ENCODE data around the gene SLC38A4.
A peak's percentile ranks its signal among the peaks of the same experiment; 100 is the strongest.
"Not testable (repeated sequence)": the region's sequence is repeated elsewhere in the genome, so short reads cannot be mapped to it uniquely, and the experiment has no call there.

SLC38A4 gene

DNA sequence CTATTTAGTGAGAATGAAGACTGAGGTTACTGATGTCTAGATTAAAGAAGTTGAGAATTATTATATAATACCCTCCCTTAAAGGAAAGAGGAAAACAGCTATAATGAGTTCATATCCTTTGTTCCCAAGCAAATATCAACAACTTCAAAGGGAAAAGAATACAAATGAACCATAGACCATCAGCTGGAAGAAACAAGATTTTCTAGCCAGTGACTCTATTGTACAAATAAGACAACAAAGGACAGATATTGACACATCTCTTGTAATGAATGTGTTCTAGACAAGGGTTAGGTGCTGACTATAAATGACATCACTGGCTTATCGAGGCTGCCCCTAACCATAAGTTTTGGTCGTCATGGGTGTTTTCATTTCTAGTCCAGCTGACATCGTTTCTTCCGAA, 48.2 kb downstream of the SLC38A4 start:
- no peak for DNase-seq (ENCODE audit: low spot score)

GRCh38 chr12:46775796-46776195, 50.0 kb downstream of the SLC38A4 start:
- no peak for DNase-seq (ENCODE audit: low spot score)

DNA sequence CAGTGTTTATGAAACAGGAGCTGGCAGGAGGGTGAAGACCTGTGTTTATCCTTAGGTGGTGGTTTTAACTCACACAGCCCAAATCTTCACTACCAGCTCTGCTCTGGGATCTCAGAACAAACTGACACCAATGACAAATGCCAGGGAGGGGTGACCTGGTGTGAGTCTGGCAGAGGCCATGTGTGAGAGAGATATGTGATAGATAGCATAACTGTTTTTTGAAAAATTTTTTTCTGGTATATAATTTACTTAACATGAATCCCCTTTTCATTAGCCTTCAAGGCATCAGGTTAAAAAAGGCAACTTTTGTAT, 51.5 kb downstream of the SLC38A4 start:
- no peak for DNase-seq (ENCODE audit: low spot score)

GRCh38 chr12:46773586-46774321, 52.0 kb downstream of the SLC38A4 start:
- DNase-seq (ENCODE audit: low spot score) = no peak

GRCh38 chr12:46771268-46771827, 54.4 kb downstream of the SLC38A4 start:
- no peak for DNase-seq (ENCODE audit: low spot score)

- DNase-seq (ENCODE audit: low spot score) = peak; percentile 39
Observed at GRCh38 chr12:46770501-46771183, 55.2 kb downstream of the SLC38A4 start.

- DNase-seq (ENCODE audit: low spot score) = no peak
Observed at GRCh38 chr12:46764005-46764404, 61.8 kb downstream of the SLC38A4 start.

- no peak for DNase-seq (ENCODE audit: low spot score)
Observed at GRCh38 chr12:46763230-46763629, 62.6 kb downstream of the SLC38A4 start.

- DNase-seq (ENCODE audit: low spot score) = no peak
Observed at GRCh38 chr12:46754550-46754949, 71.2 kb downstream of the SLC38A4 start.

DNA sequence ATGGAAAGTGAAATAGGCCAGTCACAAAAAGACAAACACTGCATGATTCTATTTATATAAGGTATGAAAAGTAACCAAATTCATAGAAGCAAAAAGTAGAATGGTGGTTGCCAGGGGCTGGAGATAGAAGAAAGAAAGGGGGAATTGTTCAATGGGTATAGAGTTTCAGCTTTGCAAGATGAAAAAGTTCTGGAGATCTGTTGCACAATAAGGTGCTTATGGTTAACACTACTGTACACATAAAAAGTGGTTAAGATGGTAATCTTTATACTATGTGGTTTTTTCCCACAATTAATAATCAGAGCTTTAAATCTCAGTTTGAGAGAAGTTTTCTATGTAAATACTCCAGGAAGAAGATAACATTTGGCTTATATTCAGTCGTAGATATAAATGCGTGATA, 73.4 kb downstream of the SLC38A4 start:
- DNase-seq (ENCODE audit: low spot score) = no peak

GRCh38 chr12:46751173-46751572, 74.6 kb downstream of the SLC38A4 start:
- no peak for DNase-seq (ENCODE audit: low spot score)

DNA sequence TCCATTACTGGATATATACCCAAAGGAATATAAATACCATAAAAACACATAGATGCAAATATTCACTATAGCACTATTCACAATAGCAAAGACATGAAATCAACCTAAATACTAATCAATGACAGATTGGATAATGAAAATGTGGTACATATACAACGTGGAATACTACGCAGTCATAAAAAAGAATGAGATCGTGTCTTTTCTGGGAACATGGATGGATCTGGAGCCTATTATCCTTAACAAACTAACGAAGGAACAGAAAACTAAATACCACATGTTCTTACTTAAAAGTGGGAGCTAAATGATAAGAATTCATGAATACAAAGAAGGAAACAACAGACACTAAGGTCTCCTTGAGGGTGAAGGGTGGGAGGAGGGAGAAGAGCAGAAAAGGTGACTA, 76.5 kb downstream of the SLC38A4 start:
- no peak for DNase-seq (ENCODE audit: low spot score)

DNA sequence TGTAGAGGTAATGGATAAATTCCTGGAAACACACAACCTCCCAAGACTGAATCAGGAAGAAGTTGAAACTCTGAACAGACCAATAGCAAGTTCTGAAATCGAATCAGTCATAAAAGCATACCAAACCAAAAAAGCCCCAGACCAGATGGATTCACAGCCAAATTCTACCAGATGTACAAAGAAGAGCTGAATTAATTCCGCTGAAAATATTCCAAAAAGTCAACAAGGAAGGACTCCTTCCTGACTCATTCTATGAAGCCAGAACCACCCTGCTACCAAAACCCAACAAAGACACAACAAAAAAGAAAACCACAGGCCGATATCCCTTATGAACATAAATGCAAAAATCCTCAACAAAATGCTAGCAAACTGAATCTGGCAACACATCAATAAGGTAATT, 81.5 kb downstream of the SLC38A4 start:
- DNase-seq (ENCODE audit: low spot score) = no peak

- DNase-seq (ENCODE audit: low spot score) = no peak
Observed at GRCh38 chr12:46743456-46743855, 82.3 kb downstream of the SLC38A4 start.

DNA sequence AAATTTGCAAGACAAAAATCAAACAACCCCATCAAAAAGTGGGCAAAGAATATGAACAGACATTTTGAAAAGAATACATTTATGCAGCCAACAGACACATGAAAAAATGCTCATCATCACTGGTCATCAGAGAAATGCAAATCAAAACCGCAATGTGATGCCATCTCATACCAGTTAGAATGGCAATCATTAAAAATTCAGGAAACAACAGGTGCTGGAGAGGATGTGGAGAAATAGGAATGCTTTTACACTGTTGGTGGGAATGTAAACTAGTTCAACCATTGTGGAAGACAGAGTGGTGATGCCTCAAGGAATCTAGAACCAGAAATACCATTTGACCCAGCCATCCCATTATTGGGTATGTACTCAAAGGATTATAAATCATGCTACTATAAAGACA, 83.5 kb downstream of the SLC38A4 start:
- not testable (repeated sequence) for DNase-seq (ENCODE audit: low spot score)

DNA sequence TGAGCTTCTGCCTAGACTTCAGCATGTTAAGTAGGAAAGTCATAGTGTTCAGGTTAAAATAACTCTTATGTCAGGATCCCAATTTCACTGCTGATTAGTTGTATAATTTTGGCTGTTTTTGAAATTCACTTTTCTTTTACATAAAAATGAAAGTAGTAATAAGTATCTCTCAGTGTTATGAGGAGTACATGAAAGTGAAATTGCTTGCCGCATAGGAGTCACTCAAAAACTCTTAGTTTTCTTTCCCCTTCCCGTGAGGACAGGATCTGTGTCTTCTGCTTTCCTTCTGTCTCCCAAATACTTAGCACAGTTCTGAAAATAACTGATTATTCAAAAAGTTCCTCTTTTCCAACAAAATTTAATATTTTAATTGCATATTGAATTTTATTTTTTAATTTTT, 100.5 kb downstream of the SLC38A4 start:
- DNase-seq (ENCODE audit: low spot score) = no peak

DNA sequence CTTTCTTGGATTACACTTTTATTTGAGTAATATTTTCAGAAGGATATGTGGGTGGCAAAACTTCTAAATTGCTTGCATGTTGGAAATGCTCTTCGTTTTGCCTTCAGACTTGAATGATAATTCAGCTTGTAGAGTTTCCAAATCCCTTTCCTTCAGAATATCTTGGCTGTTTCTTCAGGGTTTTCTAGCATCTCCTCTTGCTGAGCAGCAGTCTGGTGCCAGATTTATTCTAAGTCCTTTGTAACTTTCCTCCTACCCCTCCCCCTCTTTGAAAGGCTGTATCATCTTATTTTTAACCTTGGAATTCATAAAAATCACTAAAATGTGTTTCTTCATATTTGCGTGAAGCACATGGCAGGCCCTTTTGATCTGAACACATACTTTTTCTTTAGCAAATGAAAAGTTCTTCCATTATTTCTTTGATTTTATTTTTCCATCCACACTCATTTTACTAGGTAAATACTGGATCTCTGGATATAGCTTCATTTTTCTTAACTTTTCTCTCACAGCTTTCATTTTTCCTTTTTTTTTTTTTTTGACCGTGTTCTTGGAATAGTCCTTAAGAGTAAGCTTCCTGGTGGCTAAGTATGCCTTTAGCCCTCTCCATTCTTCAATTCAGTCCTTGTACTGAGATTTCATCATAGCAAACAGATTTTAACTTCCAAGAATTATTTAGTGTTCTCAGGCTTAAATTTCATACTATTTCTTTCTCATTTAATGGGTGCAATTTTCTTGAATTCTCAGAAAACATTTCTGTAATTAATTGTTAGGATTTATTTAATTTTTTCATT, 102.0 kb downstream of the SLC38A4 start:
- no peak for DNase-seq (ENCODE audit: low spot score)

- DNase-seq (ENCODE audit: low spot score) = no peak
Observed at GRCh38 chr12:46722394-46723185, 103.2 kb downstream of the SLC38A4 start.

DNA sequence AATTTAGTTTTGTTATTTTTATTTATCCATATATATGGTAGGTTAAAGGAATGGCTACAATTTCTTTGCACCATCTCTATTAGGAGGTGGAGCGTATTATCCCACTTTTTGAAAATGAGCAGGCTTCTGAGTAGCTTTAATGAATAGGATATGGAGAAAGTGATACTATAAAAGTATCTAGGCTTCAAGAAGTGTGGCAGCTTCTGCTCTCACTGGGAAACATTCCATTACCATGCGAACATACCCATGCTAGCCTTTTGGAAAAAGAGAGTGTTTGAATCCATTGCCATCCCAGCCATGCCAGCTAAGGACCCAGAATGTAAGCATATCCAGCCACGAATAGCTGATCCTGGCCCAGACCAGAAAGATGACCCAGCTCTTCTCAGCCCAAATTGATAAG, 107.3 kb downstream of the SLC38A4 start:
- no peak for DNase-seq (ENCODE audit: low spot score)

- DNase-seq (ENCODE audit: low spot score) = no peak
Observed at GRCh38 chr12:46717868-46718267, 107.9 kb downstream of the SLC38A4 start.

GRCh38 chr12:46717159-46717558, 108.6 kb downstream of the SLC38A4 start:
- no peak for DNase-seq (ENCODE audit: low spot score)
